GM21619 (cell line): ENCODE measurements around the gene COBLL1.
"Not testable (repeated sequence)": the region's sequence is repeated elsewhere in the genome, so short reads cannot be mapped to it uniquely, and the experiment has no call there.

Experiments used
- ATAC-seq: cut with Tn5 transposase; IDR thresholded peaks from one replicate; pipeline ENCODE4 v1.9.1; 2021; ENCODE audit not compliant: unreplicated experiment

Gene COBLL1

DNA sequence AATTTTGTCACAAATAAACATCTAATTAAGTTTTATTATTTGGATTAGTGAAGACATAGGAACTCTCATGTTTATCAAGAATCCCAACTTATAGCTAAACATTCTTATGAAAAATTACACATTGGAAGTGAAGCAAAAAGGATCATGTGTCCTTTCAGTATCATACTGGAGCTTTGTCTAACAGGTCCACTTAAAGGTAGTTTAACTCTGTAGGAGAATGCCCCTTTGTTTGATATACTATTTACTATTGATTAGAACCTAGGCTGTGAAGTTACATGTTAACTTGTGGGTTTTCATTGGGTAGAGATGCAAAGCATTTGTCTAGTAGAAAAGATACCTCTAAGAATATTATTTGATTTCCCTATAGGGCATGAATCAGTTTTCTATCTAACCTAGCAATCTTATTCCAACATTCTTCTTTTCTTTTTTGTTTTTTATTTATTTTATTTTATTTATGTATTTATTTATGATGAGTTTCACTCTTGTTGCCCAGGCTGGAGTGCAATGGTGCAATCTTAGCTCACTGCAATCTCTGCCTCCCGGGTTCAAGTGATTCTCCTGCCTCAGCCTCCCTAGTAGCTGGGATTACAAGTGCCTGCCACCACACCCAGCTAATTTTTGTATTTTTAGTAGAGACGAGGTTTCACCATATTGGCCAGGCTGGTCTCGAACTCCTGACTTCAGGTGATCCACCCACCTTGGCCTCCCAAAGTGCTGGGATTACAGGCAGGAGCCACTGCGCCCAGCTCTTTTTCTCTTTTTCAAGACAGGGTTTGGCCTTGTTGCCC lies 18.5 kb upstream of the COBLL1 start:
- ATAC-seq, result not testable (repeated sequence)

DNA sequence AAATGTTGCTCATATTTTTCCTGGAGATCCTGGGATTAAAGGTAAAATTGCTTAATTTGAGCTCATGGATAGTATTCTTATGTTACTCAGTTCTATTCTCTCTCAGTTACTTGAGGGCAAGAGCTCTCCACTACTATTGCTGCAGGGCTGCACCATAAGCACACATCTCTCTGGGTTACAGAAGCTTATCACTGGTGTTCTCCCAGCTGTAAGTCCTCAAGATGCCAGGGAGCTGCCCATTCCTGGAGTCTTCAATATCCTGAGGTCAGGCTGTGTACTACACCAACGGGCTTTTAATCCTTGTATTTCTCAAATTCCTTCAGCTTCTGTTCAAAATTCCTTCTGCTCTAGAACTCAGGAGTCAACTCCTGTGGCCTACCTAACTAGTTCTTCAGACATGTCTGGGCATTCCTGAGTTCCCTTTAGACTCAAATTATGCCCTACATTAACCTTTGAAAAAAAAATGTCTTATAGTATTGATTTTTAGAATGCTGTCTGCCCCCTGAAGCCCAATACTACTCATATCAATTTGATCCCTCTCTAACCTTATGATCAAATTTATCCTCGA lies 17.7 kb upstream of the COBLL1 start:
- no peak for ATAC-seq

GRCh38 chr2:164852086-164852485 lies 10.5 kb upstream of the COBLL1 start:
- ATAC-seq, result no peak

- no peak for ATAC-seq
Observed at GRCh38 chr2:164850235-164850634, 8.6 kb upstream of the COBLL1 start.

GRCh38 chr2:164849506-164849905 lies 7.9 kb upstream of the COBLL1 start:
- ATAC-seq, result no peak

GRCh38 chr2:164847981-164848741 lies 6.5 kb upstream of the COBLL1 start:
- no peak for ATAC-seq

- no peak for ATAC-seq
Observed at GRCh38 chr2:164847291-164847690, 5.7 kb upstream of the COBLL1 start.

GRCh38 chr2:164846276-164846675 lies 4.7 kb upstream of the COBLL1 start:
- ATAC-seq, result no peak

DNA sequence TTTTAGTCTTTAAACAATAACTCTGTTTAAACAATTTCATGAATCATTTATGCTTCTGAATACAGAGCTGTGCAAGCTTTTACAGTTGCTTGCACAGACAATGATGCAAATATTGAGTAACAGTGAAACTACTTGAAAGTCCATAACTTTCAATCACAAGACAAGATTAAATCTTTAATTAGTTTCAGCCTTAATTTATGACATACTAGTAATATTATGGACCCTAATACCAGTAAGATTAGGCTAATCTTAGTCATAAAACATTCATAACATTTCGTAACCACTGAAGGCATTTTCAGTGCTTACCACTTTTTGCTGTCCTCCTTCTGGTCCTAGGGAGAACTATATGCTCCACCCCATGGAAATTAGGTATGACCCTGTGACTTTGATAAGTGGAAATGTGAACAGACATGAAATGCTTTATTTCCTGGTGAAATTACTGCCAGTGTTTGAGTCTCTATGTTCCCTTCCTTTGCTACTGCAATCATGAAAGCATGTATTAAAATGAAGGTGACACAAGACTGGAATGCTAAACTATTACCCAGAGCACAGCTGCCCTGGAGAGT lies 1.8 kb upstream of the COBLL1 start:
- ATAC-seq, result no peak

DNA sequence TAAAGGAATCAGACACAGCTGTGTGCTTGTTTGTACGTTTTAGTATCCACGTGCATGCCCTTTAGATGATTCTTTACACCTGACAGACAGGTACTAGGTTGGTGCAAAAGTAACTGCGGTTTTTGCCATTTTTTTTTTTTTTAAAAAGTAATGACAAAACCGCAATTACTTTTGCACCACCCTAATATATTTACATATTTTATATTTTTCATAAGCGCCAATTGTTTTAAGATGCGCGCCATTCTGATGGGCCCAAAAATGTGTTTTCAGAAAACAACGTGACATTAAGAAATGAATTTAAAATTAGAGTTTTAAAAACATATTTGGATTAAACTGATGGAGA lies 972 bp upstream of the COBLL1 start:
- ATAC-seq, result no peak

GRCh38 chr2:164840930-164841718 lies 499 bp downstream of the COBLL1 start:
- peak; percentile 57 for ATAC-seq

DNA sequence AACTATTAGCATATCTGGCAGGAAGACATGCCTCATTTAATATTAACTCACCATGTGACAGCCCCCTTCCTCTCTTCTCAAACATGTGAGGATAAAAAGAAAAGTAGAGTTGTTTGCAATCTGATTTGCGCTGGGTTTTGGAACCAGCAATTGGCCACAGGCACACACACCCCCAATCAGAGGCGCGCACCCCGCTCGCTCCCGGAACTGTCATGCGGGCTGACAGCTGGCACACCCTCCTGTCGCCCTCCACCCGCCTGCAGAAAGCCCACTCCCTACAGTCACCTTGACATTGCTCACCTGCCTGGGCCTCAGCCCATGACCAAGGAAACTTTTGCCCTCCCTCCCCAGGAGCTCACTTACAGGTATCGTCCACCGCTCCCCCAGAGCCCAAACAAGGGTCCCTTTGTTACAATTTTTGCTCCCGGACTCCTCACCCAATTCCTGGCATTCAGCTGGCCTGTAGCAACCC lies 1.1 kb downstream of the COBLL1 start:
- ATAC-seq, result no peak

DNA sequence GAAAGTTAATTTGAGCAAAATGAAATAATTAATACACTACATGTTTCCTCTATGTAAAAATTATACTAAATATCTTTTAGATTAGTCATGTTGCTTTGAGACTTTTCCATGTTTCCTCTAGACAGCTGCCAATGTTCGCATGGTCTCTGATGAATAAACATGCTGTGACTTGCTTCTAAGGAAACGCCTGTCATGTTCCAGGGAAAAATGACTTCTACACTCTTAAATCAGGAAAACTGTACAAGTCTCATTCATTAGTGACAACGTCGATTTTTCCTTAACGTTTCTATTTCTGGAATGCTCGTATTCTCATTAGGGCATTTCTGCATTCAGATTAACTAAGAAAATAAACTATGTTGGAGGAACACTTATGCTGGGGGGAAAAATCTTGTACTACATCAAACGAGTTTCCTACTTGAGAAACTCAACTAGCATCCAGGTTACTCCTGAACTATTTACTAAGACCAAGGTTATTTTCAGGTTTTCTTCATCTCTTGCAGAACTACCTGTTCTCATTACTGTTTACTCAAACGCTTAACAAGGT lies 1.6 kb downstream of the COBLL1 start:
- ATAC-seq, result no peak

GRCh38 chr2:164837807-164838206 lies 3.8 kb downstream of the COBLL1 start:
- ATAC-seq, result no peak

GRCh38 chr2:164836907-164837306 lies 4.7 kb downstream of the COBLL1 start:
- no peak for ATAC-seq

- ATAC-seq, result no peak
Observed at GRCh38 chr2:164835302-164835701, 6.3 kb downstream of the COBLL1 start.

DNA sequence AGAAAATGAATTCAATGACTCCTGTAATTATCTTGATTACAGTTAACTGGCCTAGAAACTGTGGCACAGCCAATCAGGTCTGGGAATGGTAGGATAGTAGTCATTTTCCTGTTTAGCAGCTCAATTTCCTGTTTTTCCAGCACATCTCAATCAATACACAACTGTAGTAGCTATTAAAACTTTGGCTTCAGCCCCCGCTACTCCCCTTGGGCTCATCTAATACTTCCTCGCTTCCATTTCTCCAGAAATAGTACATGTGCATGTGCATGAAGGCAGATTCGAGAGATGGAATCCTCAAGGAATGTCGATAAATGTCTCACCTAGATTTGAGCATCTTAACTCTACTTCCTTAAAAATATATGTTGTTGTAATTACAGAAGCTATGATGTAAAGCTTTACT lies 9.7 kb downstream of the COBLL1 start:
- ATAC-seq, result no peak

- no peak for ATAC-seq
Observed at GRCh38 chr2:164831180-164831579, 10.4 kb downstream of the COBLL1 start.

- ATAC-seq, result no peak
Observed at GRCh38 chr2:164826293-164827243, 15.1 kb downstream of the COBLL1 start.

- no peak for ATAC-seq
Observed at GRCh38 chr2:164824872-164825271, 16.8 kb downstream of the COBLL1 start.
